ENCODE data around the gene CFAP300.

Gene CFAP300

DNA sequence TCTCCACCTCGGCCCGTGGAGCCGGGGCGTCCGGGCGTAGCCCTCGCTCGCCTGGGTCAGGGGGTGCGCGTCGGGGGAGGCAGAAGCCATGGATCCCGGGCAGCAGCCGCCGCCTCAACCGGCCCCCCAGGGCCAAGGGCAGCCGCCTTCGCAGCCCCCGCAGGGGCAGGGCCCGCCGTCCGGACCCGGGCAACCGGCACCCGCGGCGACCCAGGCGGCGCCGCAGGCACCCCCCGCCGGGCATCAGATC lies 63.4 kb downstream of the CFAP300 start:
- H3K27ac Mint-ChIP-seq: no peak overlapping the region

DNA sequence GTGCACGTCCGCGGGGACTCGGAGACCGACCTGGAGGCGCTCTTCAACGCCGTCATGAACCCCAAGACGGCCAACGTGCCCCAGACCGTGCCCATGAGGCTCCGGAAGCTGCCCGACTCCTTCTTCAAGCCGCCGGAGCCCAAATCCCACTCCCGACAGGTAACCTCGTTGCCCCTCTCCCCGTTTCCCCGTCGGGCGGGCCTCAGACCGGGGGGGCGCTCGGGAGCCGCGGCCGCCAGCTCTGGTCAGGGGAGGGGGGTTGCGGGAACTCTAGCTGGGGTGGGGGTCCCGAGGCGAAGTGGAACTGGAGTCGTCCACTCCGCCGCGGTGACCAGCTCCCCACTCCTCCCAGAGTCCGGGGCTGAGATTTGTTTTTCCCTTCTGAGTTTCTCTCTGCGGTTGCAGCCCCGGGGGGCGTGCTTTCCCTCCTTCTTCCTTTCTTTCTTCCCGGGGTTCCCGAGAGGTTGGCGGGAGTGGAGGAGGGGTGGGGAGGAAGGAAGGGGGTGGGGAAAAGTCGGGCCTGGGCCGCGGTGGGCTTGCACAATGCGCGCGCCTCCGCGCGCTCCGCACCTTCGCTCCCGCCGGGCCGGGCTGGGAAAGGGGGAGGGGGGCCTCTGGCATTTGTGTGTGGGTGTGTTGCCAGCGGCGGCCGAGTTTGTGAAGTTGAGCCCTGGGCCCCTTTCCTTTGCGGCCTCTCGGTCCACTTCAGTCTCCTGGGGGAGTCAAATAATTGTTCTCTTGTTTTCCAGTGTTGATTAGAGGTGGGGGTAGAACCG lies 64.0 kb downstream of the CFAP300 start:
- Mint-ChIP-seq H3K27me3 (peaks cover 61% of the 10 kb centered on the region), H3K27ac (peak overlapping the region in 1 of 2 donors; percentile 19), H3K9me3 (no peaks in the 10 kb centered on the region), H3K4me3 (peak overlapping the region; percentile 74 to 75), H3K4me1 (peaks cover 17% of the 10 kb centered on the region)
- peak in 1 of 2 donors; percentile 20 for DNase-seq
- peak; percentile 50 for ATAC-seq

More for the DNA sequence above, 63.4 kb downstream of the CFAP300 start:
- Mint-ChIP-seq H3K9me3 (no peaks in the 10 kb centered on the region), H3K27me3 (peaks cover 59% of the 10 kb centered on the region), H3K4me1 (peaks cover 17% of the 10 kb centered on the region), H3K4me3 (peak overlapping the region in 1 of 2 donors; percentile 74)
- peak; percentile 61 for ATAC-seq
- peak in 1 of 2 donors; percentile 28 for DNase-seq

DNA sequence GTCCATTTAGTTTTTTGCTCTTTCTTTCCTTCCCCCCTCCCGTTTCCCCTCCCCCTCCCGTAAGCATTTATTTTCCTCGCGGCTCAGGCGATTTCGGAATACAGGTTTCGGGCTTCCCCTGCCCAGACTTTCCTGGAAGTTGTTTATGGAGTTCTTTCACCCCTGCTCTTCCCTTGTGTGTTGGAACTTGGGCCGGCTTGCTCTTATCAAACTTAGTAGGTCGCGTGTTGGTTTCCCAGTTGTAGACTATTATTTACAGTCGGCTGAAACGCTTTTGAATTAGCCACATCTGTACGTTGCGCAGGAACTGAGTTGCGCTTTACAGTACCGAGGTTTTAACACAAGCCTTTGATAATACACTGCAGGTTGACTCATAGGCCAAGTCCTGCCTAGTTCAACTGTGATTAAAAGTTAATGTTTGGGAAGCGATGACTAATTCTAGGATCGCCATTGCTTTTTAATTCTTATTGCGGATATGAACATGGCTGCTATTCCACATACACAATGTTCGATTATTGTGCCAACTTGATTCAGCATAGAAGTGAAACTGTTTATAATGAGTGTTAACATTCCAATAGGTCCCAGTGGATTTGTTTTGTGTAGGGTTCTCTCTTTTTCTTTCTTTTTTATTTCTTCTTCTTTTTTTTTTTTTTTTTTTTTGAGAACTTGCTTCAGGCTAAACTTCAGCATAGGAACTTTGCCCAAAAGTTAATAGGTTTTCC lies 64.7 kb downstream of the CFAP300 start:
- peak; percentile 12 to 23 for DNase-seq
- H3K27me3 Mint-ChIP-seq: peaks cover 67% of the 10 kb centered on the region
- peak; percentile 81 for ATAC-seq

DNA sequence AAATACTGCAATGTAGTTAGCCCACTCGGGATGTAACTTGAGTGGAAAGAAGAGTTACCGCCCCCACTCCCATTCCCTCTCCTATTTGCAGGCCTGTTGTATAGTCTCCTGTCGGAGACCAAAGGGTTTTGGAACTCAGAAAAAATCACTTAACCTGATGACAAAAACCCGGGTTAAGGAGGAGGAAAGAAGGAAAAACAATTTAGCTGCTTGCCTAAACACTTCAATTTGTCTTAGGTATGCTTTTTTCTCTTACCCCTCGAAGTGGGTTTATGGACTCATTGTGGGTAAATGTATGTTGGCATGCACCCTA lies 65.2 kb downstream of the CFAP300 start:
- DNase-seq (no peak), ATAC-seq (no peak)
- Mint-ChIP-seq H3K27me3 (peaks cover 64% of the 10 kb centered on the region), H3K4me1 (peaks cover 17% of the 10 kb centered on the region), H3K4me3 (peak overlapping the region in 1 of 2 donors; percentile 35), H3K27ac (no peak overlapping the region), H3K9me3 (no peaks in the 10 kb centered on the region)

More for the DNA sequence above, 64.7 kb downstream of the CFAP300 start:
- H3K4me3 Mint-ChIP-seq: peak overlapping the region; percentile 74 to 75
- peaks cover 17% of the 10 kb centered on the region for H3K4me1 Mint-ChIP-seq
- H3K27ac Mint-ChIP-seq: no peak overlapping the region
- no peaks in the 10 kb centered on the region for H3K9me3 Mint-ChIP-seq

DNA sequence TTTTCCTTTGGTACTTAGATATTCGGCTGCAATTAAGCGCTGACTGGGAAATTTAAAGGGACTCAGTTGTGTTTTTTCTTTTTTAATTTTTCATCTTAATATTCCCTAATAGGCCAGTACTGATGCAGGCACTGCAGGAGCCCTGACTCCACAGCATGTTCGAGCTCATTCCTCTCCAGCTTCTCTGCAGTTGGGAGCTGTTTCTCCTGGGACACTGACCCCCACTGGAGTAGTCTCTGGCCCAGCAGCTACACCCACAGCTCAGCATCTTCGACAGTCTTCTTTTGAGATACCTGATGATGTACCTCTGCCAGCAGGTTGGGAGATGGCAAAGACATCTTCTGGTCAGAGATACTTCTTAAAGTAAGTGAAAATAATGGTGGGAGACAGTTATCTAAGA lies 66.8 kb downstream of the CFAP300 start:
- Mint-ChIP-seq H3K27me3 (peaks cover 64% of the 10 kb centered on the region), H3K27ac (no peak overlapping the region), H3K9me3 (no peaks in the 10 kb centered on the region), H3K4me1 (peaks cover 17% of the 10 kb centered on the region), H3K4me3 (no peak overlapping the region)
- ATAC-seq: no peak
- DNase-seq: no peak

DNA sequence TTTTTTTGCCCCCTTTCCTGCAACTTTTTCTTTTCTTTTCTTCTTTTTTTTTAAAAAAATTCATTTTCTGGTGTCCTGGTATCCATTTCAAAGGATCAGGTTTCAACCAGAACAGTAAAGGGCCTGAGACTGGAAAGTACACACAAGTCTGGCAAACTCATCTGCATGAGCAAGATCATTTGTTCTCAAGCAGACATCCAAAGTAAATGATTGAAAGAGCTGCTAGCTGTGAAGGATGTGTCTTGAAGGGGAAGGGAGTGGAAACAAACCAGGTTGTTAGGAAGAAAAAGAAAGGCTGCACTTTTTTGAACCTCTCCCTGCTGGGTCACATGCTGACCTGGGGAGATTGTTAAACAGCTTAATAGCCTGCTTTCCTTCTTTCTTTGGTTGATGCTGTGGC lies 68.3 kb downstream of the CFAP300 start:
- no peaks in the 10 kb centered on the region for H3K9me3 Mint-ChIP-seq
- ATAC-seq: no peak
- peaks cover 58% of the 10 kb centered on the region for H3K27me3 Mint-ChIP-seq
- H3K4me1 Mint-ChIP-seq: peaks cover 7% of the 10 kb centered on the region
- H3K4me3 Mint-ChIP-seq: no peak overlapping the region
- no peak for DNase-seq
- no peak overlapping the region for H3K27ac Mint-ChIP-seq

DNA sequence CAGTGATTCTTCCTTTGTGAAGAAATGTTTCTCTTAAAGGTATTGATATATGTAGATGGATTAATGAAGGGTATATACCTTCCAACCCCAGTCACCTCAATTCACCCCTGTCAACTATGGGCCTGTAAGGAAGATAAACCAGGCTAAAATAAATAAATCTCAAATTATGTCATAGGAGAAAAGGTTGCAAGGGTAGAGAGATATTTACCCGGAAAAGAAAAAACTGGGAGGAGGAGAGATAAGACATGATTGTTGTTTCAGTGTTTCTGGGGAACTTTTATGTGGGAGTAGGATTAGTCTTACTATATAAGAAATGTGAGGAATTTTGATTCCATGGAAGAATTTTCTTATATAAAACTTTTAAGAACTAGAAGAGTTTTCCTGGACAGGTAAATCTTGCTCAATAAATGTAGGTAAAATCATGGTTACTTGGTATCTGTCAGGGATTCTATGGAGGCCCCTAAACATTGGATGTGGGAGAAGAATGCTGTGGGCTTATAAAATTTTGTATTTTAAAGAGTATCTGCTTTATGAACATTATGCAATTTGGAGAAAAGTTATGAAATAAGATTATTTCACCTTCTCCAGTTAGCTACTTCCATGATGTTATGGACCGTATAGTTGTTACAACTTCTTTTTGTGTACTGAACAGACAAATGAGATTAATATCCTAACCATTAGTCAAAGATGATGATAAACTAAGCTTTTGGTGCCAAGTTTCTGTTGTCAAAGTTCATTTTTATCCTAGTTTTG lies 69.4 kb downstream of the CFAP300 start:
- Mint-ChIP-seq H3K4me3 (no peak overlapping the region), H3K27ac (no peak overlapping the region), H3K27me3 (peaks cover 57% of the 10 kb centered on the region), H3K9me3 (no peaks in the 10 kb centered on the region), H3K4me1 (peaks cover 5% of the 10 kb centered on the region)
- no peak for ATAC-seq
- DNase-seq: no peak

DNA sequence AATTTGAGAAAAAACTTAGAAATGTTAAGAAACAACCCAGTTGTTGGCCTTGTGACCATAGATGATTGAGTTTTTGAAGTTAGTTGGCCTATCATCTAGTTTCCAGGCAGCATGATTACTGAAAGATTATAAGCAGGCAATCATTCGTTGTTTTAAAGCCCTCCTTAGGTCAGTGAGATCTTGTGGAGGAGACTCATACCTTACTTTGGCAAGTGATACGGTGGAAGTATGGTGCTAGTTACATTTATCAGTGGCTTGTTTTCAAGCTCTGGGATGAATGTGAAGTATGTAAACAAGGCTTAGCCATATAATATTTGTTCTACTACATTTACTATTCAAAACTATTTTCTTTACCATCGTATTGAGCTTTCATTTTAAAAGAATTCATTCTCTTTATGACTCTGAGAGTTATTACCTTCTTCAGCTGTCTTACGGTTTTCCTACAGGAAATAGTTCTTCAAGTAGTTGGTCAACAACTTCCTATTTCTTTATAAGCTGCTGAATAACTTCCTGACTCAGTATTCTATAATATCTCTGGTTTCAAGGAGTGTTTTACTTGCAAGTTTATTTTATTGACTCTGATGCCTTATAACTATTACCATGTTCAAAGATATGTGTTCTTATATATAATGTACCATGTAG lies 70.4 kb downstream of the CFAP300 start:
- Mint-ChIP-seq H3K4me1 (no peaks in the 10 kb centered on the region), H3K27me3 (peaks cover 56% of the 10 kb centered on the region), H3K4me3 (no peak overlapping the region), H3K27ac (no peak overlapping the region), H3K9me3 (no peaks in the 10 kb centered on the region)
- ATAC-seq: no peak
- DNase-seq: no peak

DNA sequence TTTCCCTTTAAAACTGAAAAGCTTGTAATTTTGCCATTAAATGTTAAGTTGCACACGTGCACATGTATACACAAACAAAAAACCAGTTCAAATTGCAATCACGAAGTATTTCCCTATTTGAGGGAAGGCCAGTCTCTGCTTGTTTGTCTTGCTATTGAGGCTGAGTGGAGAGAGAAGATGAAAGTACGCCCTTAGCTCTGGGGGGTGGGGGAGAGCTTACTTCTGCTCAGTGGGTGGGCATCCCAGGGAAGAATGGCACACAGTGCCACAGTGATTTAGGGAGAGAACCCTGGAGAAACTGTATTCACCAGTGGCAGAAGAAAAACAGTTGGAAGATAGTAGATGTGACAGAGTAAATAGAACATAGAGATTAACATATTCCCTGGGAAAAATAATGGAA lies 71.7 kb downstream of the CFAP300 start:
- Mint-ChIP-seq H3K4me1 (no peaks in the 10 kb centered on the region), H3K27me3 (peaks cover 53% of the 10 kb centered on the region), H3K9me3 (no peaks in the 10 kb centered on the region), H3K27ac (no peak overlapping the region), H3K4me3 (no peak overlapping the region)
- ATAC-seq (no peak), DNase-seq (no peak)

DNA sequence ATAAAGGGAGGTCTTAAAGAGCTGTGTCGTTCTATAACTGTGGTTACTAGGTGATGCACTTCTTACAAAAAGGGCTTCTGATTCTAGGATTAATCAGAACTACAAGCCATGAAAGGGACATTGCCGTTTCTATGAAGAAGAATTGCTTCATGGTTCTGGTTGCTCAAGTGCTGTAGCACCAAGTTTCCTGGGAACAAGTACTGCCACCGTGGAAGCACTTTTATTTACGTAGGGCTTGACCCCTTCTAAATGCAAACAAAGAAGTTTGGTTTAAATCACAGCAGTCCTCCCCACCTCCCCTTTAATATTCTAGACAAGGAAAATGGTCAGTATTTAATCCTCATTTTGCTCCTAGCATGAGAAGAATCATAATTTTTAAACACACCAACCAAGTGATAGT lies 72.8 kb downstream of the CFAP300 start:
- no peak overlapping the region for H3K4me3 Mint-ChIP-seq
- H3K27me3 Mint-ChIP-seq: peaks cover 52% of the 10 kb centered on the region
- no peak for DNase-seq
- H3K27ac Mint-ChIP-seq: no peak overlapping the region
- H3K4me1 Mint-ChIP-seq: no peaks in the 10 kb centered on the region
- no peaks in the 10 kb centered on the region for H3K9me3 Mint-ChIP-seq
- no peak for ATAC-seq

DNA sequence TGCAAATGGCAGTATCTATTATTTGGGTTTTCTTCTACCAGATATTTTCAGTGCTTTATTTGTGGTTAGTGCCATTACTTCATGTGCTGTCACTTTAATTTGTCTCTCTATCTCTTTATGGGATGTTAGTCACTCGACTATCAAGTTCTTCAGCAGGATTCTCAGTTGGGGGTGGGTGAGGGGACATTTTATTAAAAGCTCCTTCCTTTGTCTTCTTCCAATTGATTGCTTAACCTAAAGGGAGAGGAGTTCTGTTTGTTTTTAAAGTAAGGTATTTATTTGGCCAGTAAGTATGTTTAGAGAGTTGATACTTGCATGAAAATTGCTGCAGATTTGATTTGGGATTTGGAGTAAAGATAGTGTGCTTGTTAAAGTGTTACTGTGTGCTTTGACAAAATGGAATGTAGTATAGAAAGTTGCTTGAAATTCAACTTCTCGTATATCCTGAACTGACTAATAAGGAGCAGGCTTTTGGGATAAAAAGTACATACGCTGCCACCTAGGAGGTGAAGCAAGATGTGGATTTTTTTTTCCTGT lies 73.3 kb downstream of the CFAP300 start:
- Mint-ChIP-seq H3K27ac (no peak overlapping the region), H3K4me1 (no peaks in the 10 kb centered on the region), H3K27me3 (peaks cover 47% of the 10 kb centered on the region), H3K4me3 (no peak overlapping the region), H3K9me3 (no peaks in the 10 kb centered on the region)
- ATAC-seq: no peak
- no peak for DNase-seq

DNA sequence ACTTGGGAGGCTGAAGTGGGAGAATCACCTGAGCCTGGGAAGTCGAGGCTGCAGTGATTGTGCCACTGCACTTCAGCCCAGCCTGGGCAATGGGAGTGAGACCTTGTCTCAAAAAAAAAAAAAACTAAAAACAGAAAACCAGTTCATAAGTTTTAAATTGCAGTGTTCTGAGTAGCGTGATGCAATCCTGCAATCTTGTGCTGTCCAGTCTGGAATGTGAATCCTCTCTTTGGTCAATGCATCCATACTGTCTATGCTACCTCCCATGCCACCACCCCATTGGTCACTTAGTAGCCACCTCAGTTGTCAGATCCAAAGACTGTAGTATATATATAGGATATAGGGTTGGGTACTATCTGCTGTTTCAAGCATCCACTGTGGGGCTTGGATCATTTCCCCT lies 74.1 kb downstream of the CFAP300 start:
- H3K4me1 Mint-ChIP-seq: no peaks in the 10 kb centered on the region
- H3K27me3 Mint-ChIP-seq: peaks cover 46% of the 10 kb centered on the region
- no peak overlapping the region for H3K4me3 Mint-ChIP-seq
- H3K9me3 Mint-ChIP-seq: peaks cover 0 to 3% of the 10 kb centered on the region in 2 donors
- DNase-seq (no peak), ATAC-seq (no peak)
- H3K27ac Mint-ChIP-seq: no peak overlapping the region

All from stimulated activated naive CD8-positive, alpha-beta T cell treated with anti-CD3 and anti-CD28 coated beads, Interleukin-15, amount 100 ng/mL, for 72 hours (primary cell).